HG03457 (cell line): ENCODE measurements around the gene EXOC4.

Experiments used
- ATAC-seq: cut with Tn5 transposase; IDR thresholded peaks from one replicate; pipeline ENCODE4 v1.9.1; 2021; ENCODE audit warnings: moderate number of reproducible peaks; ENCODE audit not compliant: unreplicated experiment

The EXOC4 gene

DNA sequence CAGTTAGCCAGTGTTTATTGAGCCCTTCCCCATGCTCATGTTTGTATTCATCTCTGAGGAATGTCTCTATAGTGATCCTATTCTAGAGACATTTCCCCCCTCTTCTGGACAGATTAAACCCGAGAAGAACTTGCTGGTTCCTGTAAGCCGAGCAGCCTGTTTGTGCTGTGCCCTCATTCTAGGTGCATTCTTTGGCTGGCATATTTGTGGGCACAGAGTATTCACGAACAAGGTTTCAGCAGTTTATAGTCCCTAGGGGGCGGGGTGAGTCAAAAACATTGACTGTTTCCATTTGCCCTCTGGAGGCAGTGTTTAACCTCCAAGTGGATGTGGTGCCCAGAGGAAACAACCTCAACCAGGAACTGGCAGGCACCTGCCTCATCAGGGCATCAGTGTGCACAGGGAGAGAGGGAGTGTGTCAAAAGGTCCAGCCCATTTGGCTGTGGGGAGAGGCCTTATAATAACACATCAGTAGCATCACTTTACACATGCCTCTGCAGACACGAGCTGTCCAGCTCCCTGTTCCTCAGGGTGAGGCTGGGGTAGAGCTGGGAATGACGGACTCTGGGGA lies 600.9 kb downstream of the EXOC4 start:
- ATAC-seq = no peak

GRCh38 chr7:133854739-133855138 lies 601.9 kb downstream of the EXOC4 start:
- ATAC-seq = no peak

DNA sequence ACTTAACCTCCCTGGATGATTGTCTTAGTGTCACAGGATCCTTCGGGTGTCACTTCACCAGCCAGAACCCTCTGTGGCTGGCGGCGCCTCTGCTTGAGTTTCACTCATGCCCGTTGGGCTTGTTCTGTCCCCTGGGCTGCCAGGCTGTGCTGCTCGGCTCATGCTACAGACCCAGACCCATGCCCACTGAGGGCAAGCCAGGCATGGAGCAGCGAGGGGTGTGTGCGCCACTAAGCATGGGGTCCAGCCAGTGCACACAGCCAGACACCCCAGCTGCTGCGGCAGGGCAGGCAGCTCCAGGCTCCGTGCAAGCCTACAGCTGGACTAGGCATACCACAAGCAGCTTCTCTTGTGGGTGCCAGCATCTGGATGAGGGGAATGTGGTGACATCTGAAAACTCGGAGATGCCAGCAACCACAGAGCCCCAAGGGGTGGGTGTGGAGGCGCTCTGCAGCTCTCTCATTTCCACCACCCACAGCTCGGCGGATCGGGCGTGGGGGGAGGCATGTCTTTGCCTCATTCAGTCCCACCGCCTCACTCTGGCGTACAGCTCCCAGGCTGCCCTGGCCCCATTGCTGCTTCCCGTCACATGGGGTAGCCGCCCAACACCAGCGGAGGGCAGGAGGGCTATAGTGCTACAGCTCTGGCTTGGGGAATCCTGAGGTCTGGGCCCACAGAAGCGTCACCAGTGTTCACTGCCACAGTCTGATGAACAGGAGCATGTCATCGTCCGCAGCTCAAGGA lies 604.7 kb downstream of the EXOC4 start:
- ATAC-seq = no peak

GRCh38 chr7:133858311-133858710 lies 605.4 kb downstream of the EXOC4 start:
- ATAC-seq = no peak

DNA sequence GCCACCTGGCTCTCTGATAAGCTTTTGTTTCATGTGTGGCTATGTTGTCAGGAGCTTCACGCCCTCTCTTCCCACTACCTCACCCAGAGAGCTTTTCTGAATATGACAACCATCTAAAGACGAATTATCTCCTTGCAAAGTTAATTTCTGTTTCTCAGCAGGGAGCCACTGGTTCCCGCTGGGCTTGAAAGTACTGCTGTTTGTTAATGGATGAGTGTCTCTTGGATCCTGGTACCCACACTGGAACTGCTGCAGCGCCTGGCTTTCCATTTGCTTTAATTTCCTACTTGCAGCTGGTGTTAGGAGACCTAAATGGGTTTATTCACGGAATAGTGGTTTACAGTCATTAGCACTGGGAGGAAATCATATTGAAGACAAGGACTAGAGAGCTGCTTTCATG lies 606.4 kb downstream of the EXOC4 start:
- no peak for ATAC-seq

- no peak for ATAC-seq
Measured at GRCh38 chr7:133859871-133860450, 607.1 kb downstream of the EXOC4 start.

DNA sequence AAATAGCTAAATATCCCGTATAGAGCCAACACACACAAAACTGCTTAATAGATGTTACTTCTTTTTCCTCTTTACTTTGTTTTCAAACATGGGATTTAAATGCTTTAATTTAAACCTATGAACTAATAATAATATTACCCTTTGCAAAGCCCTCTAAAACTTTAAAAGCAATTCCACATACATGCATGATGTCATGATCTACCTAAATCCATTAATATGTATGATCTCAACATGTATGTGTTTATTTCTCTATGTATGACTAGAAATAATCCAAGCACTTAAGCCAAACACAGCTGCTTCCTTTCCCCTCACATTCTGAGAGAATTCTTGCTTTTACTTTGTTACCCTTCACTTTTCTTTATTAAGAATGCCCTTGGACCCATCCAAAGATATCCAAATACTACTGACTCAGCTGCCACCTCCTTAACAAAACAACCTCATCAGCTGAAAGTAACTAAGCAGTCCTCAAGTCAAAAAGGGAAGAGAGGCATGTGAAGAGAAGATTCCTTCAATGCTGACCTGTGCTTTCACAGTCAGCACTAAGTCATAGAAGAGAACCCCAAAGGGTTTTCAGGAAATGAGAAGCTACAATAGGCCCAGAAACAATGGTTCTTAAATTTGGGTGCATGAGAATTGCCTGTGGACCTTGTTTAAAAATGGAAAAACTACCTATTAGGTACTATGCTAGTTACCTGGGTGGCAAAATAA lies 607.9 kb downstream of the EXOC4 start:
- no peak for ATAC-seq

DNA sequence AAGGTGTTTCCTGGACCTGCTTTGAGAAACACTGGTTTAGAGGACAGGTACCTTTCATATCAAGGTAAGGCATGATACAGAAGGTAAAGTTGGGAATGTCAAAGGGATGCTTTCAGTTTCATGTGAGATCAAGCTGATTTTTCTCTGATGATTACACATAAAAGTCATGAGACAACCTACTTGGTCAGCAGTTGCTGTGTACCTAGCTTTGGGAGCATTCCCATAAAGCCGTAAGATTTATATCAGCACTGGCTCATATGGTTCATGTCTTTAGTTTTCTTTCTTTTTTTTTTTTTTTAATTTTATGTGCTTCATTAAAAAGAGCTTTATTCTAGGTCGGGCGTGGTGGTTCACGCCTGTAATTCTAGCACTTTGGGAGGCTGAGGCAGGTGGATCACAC lies 609.0 kb downstream of the EXOC4 start:
- ATAC-seq = no peak

- no peak for ATAC-seq
Measured at GRCh38 chr7:133863362-133864061, 610.6 kb downstream of the EXOC4 start.

- ATAC-seq = no peak
Measured at GRCh38 chr7:133869556-133869955, 616.7 kb downstream of the EXOC4 start.

- ATAC-seq = no peak
Measured at GRCh38 chr7:133871757-133872156, 618.9 kb downstream of the EXOC4 start.

DNA sequence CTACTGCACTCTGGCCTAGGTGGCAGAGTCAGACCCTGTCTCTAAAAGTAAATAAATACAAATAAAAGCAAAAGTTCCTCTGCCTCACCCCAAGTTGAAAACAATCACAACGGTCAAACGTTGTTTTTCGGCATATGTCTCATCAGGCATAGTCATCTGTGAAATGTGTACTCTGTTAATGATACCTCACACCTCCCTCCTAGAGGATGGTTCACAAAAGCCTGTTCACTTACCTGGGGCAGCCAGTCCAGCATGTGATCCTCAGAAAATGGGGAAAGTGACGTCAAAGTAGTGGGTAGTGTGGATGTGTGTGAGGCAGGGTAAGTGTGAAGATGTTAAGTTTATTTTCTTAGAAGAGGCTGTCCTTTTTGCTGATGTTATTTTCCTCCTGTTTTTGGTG lies 620.3 kb downstream of the EXOC4 start:
- no peak for ATAC-seq

DNA sequence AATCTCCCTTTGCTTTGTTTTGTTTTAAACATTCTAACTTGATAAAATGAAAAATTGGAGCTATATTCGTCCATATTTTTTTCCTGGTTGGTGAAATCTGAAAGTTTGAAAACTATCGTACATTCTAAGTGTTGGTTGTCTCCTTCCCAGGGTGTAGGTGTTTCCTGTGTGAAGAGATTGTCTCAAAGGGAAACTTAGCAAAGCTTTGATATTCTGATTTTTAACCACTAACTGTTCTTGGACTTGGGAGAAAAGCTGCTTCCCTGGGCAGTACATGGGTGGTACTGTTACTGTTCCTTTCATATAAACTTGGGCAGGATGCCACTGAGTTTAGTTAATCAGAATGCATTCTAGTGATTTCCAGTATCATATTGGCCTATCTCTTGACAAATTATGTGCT lies 620.8 kb downstream of the EXOC4 start:
- ATAC-seq = no peak

DNA sequence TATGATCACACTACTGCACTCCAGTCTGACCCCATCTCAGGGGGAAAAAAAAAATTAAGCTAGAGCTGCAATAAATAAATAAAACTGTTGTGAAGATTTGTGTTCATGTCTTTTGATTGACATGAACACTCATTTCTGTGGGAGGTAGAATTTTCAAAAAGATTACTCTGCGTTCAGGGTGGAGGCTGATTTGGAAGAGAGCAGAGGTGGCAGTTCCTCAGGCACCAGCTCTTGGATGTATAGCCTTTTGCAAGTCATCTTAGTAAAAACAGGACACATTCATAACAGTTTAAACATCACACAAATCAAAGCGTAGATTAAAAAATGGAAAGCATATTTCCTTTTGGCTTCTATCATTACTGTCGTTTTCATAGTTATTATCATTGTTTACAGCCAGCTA lies 630.7 kb downstream of the EXOC4 start:
- ATAC-seq = no peak

DNA sequence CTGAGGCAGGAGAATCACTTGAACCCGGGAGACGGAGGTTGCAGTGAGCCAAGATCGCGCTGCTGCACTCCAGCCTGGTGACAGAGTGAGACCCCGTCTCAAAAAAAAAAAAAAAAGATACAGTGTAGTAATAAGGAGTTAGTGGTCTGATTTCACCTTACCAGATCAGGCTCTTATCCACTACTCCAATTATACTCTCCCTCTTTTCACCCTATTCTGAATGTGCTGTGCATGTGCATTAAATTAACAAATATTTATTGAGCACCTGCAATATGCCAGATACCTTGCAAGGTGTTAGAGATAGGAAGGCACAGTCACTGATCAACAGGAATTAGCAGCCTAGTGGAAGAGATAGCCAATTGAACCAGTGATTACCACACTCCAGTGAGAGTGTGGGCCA lies 632.3 kb downstream of the EXOC4 start:
- no peak for ATAC-seq

- ATAC-seq = no peak
Measured at GRCh38 chr7:133886086-133886485, 633.2 kb downstream of the EXOC4 start.

DNA sequence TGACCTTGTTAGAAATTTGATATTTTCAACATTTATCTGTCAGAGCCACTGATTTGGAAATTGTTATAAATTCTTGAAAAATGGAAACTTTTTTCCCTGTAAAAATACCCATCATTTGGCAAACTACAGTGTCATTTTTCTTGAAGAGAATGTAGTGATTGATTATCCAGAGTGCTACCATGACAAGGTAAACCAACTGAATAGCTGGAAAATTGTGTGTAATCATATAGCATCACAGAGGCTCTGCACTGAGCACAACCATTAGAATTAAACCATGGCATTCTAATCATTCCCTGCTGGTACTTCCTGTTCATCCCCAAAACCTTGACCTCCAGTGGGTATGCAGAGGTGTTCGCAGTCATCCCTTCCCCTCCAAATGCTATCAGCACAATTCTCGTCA lies 633.9 kb downstream of the EXOC4 start:
- no peak for ATAC-seq

GRCh38 chr7:133887459-133887858 lies 634.6 kb downstream of the EXOC4 start:
- ATAC-seq = no peak

GRCh38 chr7:133888061-133888930 lies 635.4 kb downstream of the EXOC4 start:
- no peak for ATAC-seq

DNA sequence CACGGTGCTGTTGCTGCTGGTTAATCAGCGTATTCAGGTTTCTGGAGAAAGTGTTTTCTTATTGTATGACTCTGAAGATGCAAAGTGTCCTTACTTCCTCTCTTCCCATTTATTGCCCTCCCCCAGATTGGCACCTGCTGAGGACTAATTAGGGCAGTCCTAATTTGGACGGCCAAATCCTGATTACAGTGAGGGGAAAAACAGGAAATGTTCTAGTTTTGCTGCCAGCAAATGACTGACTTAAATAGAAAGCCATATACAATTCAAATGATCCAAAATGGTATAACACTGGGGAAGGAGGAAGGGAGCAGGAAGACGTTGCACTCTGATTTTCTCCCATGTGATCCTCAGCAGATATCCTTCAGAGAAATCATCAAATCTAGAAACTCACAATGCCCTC lies 651.9 kb downstream of the EXOC4 start:
- ATAC-seq = no peak
